ENCODE measurements around the gene MAPKAPK2.

MAPKAPK2 gene

GRCh38 chr1:206702803-206703202, 18.1 kb downstream of the MAPKAPK2 start:
- TF ChIP-seq, protein P1, sequence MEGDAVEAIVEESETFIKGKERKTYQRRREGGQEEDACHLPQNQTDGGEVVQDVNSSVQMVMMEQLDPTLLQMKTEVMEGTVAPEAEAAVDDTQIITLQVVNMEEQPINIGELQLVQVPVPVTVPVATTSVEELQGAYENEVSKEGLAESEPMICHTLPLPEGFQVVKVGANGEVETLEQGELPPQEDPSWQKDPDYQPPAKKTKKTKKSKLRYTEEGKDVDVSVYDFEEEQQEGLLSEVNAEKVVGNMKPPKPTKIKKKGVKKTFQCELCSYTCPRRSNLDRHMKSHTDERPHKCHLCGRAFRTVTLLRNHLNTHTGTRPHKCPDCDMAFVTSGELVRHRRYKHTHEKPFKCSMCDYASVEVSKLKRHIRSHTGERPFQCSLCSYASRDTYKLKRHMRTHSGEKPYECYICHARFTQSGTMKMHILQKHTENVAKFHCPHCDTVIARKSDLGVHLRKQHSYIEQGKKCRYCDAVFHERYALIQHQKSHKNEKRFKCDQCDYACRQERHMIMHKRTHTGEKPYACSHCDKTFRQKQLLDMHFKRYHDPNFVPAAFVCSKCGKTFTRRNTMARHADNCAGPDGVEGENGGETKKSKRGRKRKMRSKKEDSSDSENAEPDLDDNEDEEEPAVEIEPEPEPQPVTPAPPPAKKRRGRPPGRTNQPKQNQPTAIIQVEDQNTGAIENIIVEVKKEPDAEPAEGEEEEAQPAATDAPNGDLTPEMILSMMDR (IDR thresholded peaks at IDR 0.05; ENCODE audit: low read depth, low read length) = no peak
- H3K4me3 ChIP-seq (ENCODE audit: low read depth, low read length) = no peak overlapping the region

GRCh38 chr1:206703661-206704060, 19.0 kb downstream of the MAPKAPK2 start:
- no peak overlapping the region for H3K4me3 ChIP-seq (ENCODE audit: low read depth, low read length)
- TF ChIP-seq, protein P1 (IDR thresholded peaks at IDR 0.05; ENCODE audit: low read depth, low read length) = no peak

DNA sequence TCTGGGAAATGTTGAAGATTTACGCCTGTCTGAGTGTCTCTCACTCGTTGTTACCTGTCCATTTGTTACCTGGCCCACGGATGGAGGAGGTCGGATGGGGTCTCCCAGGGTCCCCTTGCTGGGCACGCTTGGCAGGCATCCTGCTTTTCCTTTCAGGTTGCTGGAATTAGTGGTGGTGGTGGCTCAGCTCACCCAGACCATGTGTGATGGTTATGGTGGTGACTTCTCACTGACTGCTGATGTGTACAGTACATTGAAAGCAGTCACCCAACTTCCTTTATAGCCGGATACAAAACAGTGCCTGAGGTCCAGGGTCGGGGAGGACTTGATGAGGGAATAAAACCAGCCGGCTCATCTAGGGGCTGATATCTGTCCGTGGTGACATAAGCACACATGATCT, 19.5 kb downstream of the MAPKAPK2 start:
- H3K4me3 ChIP-seq (ENCODE audit: low read depth, low read length) = no peak overlapping the region
- TF ChIP-seq, protein P1 (IDR thresholded peaks at IDR 0.05; ENCODE audit: low read depth, low read length) = no peak

DNA sequence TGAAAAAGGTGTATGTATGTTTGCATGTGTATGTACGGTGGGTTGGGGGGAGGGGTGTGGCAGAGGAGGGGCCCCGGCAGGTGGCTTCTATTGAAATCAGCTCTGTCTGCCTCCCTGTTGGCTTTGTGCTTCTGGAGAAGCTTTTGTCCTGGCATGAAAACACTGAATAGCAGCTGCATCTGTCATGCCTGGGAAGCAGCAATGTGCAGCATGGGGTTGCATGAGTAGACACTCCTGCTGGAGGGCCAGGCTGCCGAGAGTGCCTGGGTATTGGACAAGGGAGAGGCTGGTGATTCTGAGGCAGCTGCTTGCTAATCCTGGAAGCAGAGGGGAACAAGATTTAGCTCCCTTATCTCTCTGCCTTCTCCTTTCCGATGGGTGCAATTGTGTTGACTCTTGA, 20.5 kb downstream of the MAPKAPK2 start:
- TF ChIP-seq, protein P1 (IDR thresholded peaks at IDR 0.05; ENCODE audit: low read depth, low read length) = no peak
- no peak overlapping the region for H3K4me3 ChIP-seq (ENCODE audit: low read depth, low read length)

- TF ChIP-seq, protein P1 (IDR thresholded peaks at IDR 0.05; ENCODE audit: low read depth, low read length) = no peak
- no peak overlapping the region for H3K4me3 ChIP-seq (ENCODE audit: low read depth, low read length)
These were observed 21.1 kb downstream of the MAPKAPK2 start for GRCh38 chr1:206705726-206706297.

- TF ChIP-seq, protein P1 (IDR thresholded peaks at IDR 0.05; ENCODE audit: low read depth, low read length) = no peak
- no peak overlapping the region for H3K4me3 ChIP-seq (ENCODE audit: low read depth, low read length)
These were observed 21.6 kb downstream of the MAPKAPK2 start for GRCh38 chr1:206706298-206706791.

DNA sequence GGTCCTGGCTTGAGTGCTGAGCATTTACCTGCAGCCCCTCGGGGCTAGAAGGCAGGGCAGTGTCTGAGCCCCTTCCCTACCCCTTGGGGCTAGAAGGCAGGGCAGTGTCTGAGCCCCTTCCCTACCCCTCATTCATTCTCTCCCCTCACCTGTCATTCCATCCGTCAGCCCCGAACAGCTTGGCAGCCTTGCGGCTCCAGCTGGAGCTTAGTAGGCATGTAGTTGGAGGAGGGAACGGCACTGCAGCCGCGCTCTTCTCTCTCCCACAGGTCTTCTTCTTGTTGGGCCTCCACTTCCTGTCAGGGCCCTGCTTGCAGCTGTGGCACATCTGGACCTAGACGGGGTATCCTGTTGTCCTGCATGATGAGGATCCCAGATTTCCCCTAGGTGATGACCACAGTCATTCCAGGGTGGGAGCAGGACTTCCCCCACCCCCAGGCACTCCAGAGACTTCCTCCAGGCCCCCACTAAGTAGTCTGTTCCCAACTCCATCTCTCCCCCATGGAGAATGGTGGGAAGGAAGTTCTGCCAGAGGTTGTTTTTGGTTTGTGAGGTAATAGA, 22.2 kb downstream of the MAPKAPK2 start:
- TF ChIP-seq, protein P1 (IDR thresholded peaks at IDR 0.05; ENCODE audit: low read depth, low read length) = no peak
- no peak overlapping the region for H3K4me3 ChIP-seq (ENCODE audit: low read depth, low read length)
